D721Med (cell line): ENCODE results near the gene ACOD1.
A peak's percentile ranks its signal among the peaks of the same experiment; 100 is the strongest.

Experiments used
- DNase-seq: peaks from one replicate; pipeline ENCODE4 v3.0.0; 2011; ENCODE audit warnings: low spot score; ENCODE audit not compliant: insufficient read length
- FAIRE-seq: peaks from 2 replicates; lab custom pipeline; 2011; peaks lifted over from hg19 to GRCh38; lab: Jason Lieb, UNC
- TF ChIP-seq, protein P1 (sequence below): IDR thresholded peaks from 2 replicates; pipeline ENCODE4 v1.5.1; 2012; ENCODE audit warnings: mild to moderate bottlenecking, control low read depth; ENCODE audit not compliant: insufficient read depth; ENCODE audit errors: missing control alignments

Gene ACOD1

DNA sequence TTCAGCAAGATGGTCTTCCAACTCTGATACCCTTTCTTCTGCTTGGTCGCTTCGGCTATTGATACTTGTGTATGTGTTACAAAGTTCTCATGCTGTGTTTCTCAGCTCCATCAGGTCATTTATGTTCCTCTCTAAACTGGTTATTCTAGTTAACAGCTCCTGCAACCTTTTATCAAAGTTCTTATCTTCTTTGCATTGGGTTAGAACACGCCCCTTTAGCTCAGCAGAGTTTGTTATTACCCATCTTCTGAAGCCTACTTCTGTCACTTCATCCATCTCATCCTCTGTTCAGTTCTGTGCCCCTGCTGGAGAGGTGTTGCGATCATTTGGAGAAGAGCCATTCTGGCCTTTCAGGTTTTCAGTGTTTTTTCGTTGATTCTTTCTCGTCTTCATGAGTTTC, 18.7 kb downstream of the ACOD1 start:
- DNase-seq (no peak), FAIRE-seq (peak; percentile 6)
- TF ChIP-seq, protein P1, sequence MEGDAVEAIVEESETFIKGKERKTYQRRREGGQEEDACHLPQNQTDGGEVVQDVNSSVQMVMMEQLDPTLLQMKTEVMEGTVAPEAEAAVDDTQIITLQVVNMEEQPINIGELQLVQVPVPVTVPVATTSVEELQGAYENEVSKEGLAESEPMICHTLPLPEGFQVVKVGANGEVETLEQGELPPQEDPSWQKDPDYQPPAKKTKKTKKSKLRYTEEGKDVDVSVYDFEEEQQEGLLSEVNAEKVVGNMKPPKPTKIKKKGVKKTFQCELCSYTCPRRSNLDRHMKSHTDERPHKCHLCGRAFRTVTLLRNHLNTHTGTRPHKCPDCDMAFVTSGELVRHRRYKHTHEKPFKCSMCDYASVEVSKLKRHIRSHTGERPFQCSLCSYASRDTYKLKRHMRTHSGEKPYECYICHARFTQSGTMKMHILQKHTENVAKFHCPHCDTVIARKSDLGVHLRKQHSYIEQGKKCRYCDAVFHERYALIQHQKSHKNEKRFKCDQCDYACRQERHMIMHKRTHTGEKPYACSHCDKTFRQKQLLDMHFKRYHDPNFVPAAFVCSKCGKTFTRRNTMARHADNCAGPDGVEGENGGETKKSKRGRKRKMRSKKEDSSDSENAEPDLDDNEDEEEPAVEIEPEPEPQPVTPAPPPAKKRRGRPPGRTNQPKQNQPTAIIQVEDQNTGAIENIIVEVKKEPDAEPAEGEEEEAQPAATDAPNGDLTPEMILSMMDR, result no peak

DNA sequence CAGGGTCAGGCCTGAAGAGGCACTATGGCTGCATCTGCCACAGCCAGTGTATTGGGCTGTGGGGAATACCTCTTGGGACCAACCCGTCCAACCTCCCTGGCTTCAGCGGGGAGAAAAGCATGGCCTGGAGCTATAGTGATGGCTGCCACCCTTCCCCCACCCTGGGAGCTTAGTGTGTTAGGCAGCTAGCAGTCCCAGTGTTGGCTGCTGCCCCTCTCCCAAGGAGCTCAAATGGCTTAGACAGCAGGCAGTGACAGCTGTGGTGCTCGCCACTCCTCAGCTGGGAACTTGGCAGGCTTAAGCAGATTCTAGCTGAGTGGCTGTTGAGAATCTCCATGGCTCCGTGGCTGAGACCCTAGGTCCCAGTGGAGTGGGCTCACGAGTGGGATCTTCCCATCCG, 19.7 kb downstream of the ACOD1 start:
- no peak for FAIRE-seq
- DNase-seq, result no peak
- TF ChIP-seq, protein P1, result no peak

DNA sequence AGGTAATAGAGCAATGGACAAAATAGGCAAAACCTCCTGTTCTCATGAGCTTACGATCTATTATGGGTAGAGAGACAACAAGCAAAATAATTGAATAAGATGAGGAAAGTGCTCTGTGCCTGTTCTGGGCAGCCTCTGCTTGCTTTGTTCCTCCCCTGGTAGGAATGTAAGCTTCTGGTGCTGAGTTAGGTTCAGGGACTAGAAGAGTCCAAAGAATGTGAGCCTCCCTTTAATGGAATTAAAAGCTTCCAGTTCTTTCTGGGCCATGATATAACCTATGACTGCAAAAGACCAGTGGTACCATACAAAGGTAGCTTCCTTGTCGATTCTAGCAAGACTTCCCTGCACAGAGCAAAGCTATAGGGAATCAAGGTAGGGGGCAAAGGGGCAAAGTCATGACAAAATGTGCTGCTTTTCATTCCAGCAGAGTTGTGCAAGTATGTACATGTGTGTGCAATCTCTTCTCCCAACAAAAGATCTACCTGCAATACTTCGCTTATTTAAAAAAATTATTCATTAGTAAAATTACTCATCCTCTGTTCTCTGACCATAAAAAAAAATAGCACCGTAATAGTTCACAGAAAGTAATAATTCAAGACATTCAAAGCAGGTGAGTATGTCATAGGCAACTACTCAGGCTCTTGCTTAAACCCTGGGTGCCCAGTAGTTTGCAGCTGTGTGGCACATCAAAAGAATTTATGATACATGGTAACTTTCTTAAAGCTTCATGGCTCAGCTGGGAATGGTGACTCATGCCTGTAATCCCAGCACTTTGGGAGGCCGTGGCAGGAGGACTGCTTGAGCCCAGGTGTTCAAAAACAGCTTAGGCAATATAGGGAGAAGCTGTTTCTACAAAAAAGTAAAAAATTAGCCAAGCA, 21.4 kb downstream of the ACOD1 start:
- TF ChIP-seq, protein P1, result no peak
- FAIRE-seq, result no peak
- DNase-seq, result no peak

DNA sequence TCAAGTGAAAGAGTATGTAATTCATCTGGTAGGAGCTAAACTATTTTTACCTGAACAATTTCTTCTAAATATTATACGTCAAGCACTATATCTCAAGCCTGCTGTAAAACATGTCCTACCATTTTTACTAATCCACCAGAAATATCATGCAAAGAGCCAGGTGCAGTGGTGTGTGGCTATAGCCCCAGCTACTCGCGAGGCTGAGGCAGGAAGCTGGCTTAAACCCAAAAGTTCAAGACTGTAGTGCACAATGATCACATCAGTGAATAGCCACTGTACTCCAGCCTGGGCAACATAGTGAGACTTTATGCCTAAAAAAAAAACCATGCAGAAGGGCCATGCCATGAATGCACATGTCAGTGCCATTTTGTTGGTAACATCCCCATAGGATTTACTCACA, 22.9 kb downstream of the ACOD1 start:
- DNase-seq, result no peak
- TF ChIP-seq, protein P1, result no peak
- no peak for FAIRE-seq

DNA sequence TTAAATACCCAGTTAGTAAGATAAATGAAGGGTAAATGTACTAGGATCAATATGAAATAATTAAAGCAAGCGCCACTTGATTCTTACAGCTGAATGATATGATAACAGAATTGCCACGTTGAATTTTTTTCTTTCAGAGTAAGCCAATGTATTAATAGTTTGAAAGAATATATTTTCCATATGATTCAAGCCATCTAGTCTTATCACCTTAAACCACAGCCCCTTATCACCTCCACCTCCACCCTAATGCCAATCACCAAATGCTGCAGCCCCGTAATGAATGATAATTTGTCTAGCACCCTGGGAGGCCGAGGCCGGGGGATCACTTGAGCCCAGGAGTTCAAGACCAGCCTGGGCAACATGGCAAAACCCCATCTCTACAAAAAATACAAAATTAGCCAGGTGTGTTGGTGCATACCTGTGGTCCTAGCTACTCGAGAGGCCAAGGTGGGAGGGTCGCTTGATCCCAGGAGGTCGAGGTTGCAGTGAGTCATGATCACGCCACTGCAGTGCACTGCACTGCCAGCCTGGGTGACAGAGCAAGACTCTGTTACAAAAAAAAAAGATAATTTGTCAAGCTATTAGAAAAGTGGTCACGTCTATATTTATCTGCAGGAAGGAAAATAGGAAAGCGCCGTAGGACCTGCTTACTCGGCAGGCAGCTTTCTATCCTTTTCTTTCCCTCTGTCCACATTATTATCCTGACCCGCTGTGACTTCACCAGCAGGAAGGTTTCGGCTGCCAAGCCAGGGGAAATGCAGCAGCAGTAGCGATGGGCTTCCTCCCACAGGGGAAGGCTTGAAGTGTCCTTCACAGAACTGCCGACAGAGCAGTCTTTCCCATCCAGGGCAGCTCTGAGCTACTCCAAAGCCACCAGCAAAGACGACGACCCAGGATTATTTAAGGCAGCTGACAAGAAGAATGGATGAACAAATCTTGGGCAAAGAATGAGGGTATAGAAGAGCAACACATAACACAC, 23.8 kb downstream of the ACOD1 start:
- TF ChIP-seq, protein P1, result no peak
- no peak for DNase-seq
- no peak for FAIRE-seq

DNA sequence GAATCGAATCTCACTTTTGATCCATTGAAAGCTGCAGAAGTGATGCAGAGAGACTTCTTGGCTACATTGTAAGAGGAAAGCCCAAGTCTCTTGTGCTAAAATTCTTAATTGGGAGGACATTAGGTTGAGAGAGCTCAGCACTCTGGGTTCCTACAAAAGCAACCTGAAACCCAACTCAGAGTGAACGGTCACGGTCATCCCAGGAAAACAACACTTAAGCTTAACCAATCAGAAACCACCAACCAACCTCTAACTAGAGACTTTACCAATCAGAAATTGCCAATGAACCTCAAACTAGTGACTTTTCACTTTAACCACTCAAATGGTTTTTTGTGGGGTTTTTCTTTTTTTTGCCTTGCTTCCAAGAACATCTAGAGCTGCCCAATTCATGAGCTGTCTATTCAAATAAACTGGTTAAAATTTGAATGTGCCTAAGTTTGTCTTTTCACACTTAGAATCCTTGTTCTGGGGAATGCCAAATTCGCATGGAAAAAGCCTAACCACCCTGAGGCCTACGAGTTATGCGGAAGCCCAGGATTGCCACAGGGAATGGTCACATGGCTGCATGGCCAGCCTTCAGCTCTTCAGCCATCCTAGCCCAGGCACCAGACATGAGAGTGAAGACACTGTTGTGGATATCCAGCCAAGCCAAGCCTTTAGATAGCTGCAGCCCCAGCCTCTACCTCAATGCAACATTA, 25.8 kb downstream of the ACOD1 start:
- FAIRE-seq (no peak), DNase-seq (no peak)
- TF ChIP-seq, protein P1, result no peak
